Measurements from ENCODE around the gene HEATR5B. TPM values are rescaled to one million over a fixed set of nuclear protein-coding genes. Genes with fewer than 3 reads are reported as not detected.
A peak's percentile ranks its signal among the peaks of the same experiment; 100 is the strongest.

The HEATR5B gene
- total and polyA plus RNA-seq, 2 donors (not counting 1 experiment from before 2014, with no cell fraction given), result 33.0 to 44.3 TPM

- CTCF ChIA-PET, result no interaction called here
- ATAC-seq (ENCODE audit: low read depth) (peak; percentile 91), DNase-seq (peak; percentile 99)
- Histone ChIP-seq H3K79me2 (ENCODE audit: control insufficient read depth, insufficient read depth, low read length) (peaks cover 47% of the 10 kb centered on the region), H3K27ac (ENCODE audit: low read length in 2 of 2) (peak within 1 kb of the TSS; percentile 72 to 89), H3K9ac (ENCODE audit: low read length) (peak within 1 kb of the TSS; percentile 88), H3K4me2 (replicated peaks; ENCODE audit: low read depth, low read length, poor library complexity, severe bottlenecking) (peak within 1 kb of the TSS; percentile 96), H3K9me3 (ENCODE audit: control extremely low read depth in 1 of 3, control insufficient read depth in 2 of 3, insufficient read depth in 1 of 3, low read length in 2 of 3) (no peaks in the 10 kb centered on the region), H2AFZ (ENCODE audit: insufficient read depth, low read depth, low read length, poor library complexity, severe bottlenecking) (peak within 1 kb of the TSS; percentile 98), H3K27me3 (replicated peaks in 1 of 4; ENCODE audit: control extremely low read depth in 1 of 4, control insufficient read depth in 3 of 4, insufficient read depth in 4 of 4, low read length in 3 of 4) (no peaks in the 10 kb centered on the region), H3K4me3 (ENCODE audit: control extremely low read depth in 1 of 5, extremely low read depth in 1 of 5, insufficient read depth in 1 of 5, low read depth in 2 of 5, low read length in 4 of 5) (peak within 1 kb of the TSS; percentile 66 to 91 (median 79)), H4K20me1 (ENCODE audit: control insufficient read depth, insufficient read depth, low read length, poor library complexity, severe bottlenecking) (peaks cover 23% of the 10 kb centered on the region), H3K4me1 (ENCODE audit: control insufficient read depth in 2 of 2, insufficient read depth in 2 of 2, low read length in 2 of 2) (peaks cover 21 to 23% of the 10 kb centered on the region in 2 donors), H3K36me3 (replicated peaks in 1 of 2; ENCODE audit: control extremely low read depth in 1 of 2, control insufficient read depth in 1 of 2, extremely low read depth in 1 of 2, insufficient read depth in 2 of 2, low read length in 1 of 2) (no peaks in the 10 kb centered on the region)
- Mint-ChIP-seq H3K27me3 (no peaks in the 10 kb centered on the region), H3K9me3 (ENCODE audit: insufficient read depth) (no peaks in the 10 kb centered on the region), H3K27ac (peak within 1 kb of the TSS; percentile 94), H3K4me3 (peak within 1 kb of the TSS; percentile 99), H3K4me1 (peaks cover 33% of the 10 kb centered on the region)
- intact Hi-C loops (cut with micrococcal nuclease), result loop anchor here (1.0 to 10.0 kb wide), 11 partner anchors 47 to 1808 kb away; partner anchors contain the start of genes ATL2, CDC42EP3, CEBPZ and CEBPZOS
- WGBS (ENCODE audit: insufficient coverage), result under 1% methylated on average over 91 of the region's 91 CpGs
- POLR2A ChIA-PET, result interaction anchor here (0.5 to 1.5 kb wide), 4 partner anchors 23 to 1398 kb away, joined by 3 to 11 read pairs (median 6); no protein-coding TSS in a partner anchor
- no peak for TF ChIP-seq EZH2 (IDR thresholded peaks at IDR 0.05; ENCODE audit: borderline replicate concordance, insufficient read depth, low read depth, low read length, poor library complexity, severe bottlenecking)
- no peak for TF ChIP-seq CTCF (IDR thresholded peaks at IDR 0.05)
Measured at GRCh38 chr2:36966370-36967235, 117.6 kb downstream of the HEATR5B start, which contains the start of gene STRN. Gene STRN (minus strand): TSS chr2:36966536. CDS start chr2:36966463, 73 bp downstream.
